B cell (primary cell): Measurements from ENCODE around the gene FBXL13.
"Not testable (repeated sequence)": the region's sequence is repeated elsewhere in the genome, so short reads cannot be mapped to it uniquely, and the experiment has no call there.

Experiments used
- CTCF ChIP-seq: fragments of 200-600 bp; IDR thresholded peaks from one replicate; pipeline ENCODE4 v1.8.0; 2022; ENCODE audit warnings: antibody characterized with exemption, mild to moderate bottlenecking
- EZH2 ChIP-seq: IDR thresholded peaks from 2 replicates; pipeline ENCODE4 v1.6.1; 2012; ENCODE audit warnings: borderline replicate concordance, low read depth, mild to moderate bottlenecking, moderate library complexity, low read length; ENCODE audit not compliant: insufficient read depth, poor library complexity, severe bottlenecking

GRCh38 chr7:103095558-103095957, 21.0 kb upstream of the FBXL13 start:
- not testable (repeated sequence) for TF ChIP-seq CTCF, EZH2
